Measurements from ENCODE around the gene NATD1.

DNA sequence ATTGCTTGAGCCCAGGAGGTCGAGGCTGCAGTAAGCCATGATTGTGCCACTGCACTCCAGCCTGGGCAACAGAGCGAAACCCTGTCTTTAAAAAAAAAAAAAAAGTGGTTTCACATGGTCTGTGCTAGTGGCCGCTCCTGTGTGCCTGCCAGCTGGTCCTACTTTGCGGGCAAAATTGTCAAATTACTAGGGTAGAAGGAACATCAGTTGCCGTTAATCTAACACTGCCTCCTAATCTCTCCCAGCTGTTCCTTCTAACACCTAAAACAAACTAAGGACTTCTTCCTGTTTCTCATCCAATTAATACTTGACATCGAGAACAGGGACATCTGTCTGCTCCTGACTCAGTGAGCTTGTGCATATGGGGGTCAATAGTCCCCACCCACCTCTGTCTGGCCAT, 63.1 kb downstream of the NATD1 start:
- TF ChIP-seq, protein P1, sequence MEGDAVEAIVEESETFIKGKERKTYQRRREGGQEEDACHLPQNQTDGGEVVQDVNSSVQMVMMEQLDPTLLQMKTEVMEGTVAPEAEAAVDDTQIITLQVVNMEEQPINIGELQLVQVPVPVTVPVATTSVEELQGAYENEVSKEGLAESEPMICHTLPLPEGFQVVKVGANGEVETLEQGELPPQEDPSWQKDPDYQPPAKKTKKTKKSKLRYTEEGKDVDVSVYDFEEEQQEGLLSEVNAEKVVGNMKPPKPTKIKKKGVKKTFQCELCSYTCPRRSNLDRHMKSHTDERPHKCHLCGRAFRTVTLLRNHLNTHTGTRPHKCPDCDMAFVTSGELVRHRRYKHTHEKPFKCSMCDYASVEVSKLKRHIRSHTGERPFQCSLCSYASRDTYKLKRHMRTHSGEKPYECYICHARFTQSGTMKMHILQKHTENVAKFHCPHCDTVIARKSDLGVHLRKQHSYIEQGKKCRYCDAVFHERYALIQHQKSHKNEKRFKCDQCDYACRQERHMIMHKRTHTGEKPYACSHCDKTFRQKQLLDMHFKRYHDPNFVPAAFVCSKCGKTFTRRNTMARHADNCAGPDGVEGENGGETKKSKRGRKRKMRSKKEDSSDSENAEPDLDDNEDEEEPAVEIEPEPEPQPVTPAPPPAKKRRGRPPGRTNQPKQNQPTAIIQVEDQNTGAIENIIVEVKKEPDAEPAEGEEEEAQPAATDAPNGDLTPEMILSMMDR (IDR thresholded peaks at IDR 0.05), result no peak
- no peak for TF ChIP-seq POLR2A (IDR thresholded peaks at IDR 0.05; ENCODE audit: low read depth)
